Measurements from ENCODE around the gene CDH23.

GRCh38 chr10:71638064-71638821 lies 241.5 kb downstream of the CDH23 start:
- TF ChIP-seq SP1 (IDR thresholded peaks at IDR 0.05) (no peak), ELF4 (IDR thresholded peaks at IDR 0.05) (no peak), ARNT (IDR thresholded peaks at IDR 0.05) (no peak), SUZ12 (IDR thresholded peaks at IDR 0.05) (no peak), CTBP1 (IDR thresholded peaks at IDR 0.05; ENCODE audit: borderline replicate concordance) (no peak), FOXA1 (IDR thresholded peaks at IDR 0.05) (no peak), NFRKB (IDR thresholded peaks at IDR 0.05) (no peak), ZNF384 (IDR thresholded peaks at IDR 0.05) (no peak), TARDBP (IDR thresholded peaks at IDR 0.05) (no peak), HDGF (IDR thresholded peaks at IDR 0.05; ENCODE audit: borderline replicate concordance) (no peak), BHLHE40 (IDR thresholded peaks at IDR 0.05; ENCODE audit: borderline replicate concordance) (no peak), FOXM1 (IDR thresholded peaks at IDR 0.05; ENCODE audit: borderline replicate concordance) (no peak), FOXK2 (IDR thresholded peaks at IDR 0.05) (no peak), LEF1 (IDR thresholded peaks at IDR 0.05; ENCODE audit: borderline replicate concordance) (no peak)

All from HEK293T (cell line).